HEK293 (cell line): ENCODE results near the gene SNORC.
A peak's percentile ranks its signal among the peaks of the same experiment; 100 is the strongest.

Experiments used
- CTCF ChIA-PET: fragments of 350-600 bp; formaldehyde crosslinking; extraction: SDS; loops from one replicate; lab custom pipeline; 2021; ENCODE audit warnings: antibody characterized with exemption; lab: Yijun Ruan, JAX
- POLR2A ChIA-PET: fragments of 300-600 bp; formaldehyde crosslinking; extraction: SDS; loops from one replicate; lab custom pipeline; 2020; ENCODE audit warnings: antibody characterized with exemption, inconsistent platforms; lab: Yijun Ruan, JAX
- H3K27ac ChIP-seq: fragments of 200-500 bp; sonication (Bioruptor generic); 2 replicates; pipeline ENCODE4 v1.5.1; 2014; ENCODE audit warnings: low read depth, low read length, control low read depth, inconsistent platforms; ENCODE audit errors: extremely low read depth
- H3K36me3 ChIP-seq, 2 experiments: fragments of 200-500 bp in 1 of 2; sonication (Bioruptor generic) in 1 of 2; 1 replicate in 1 of 2; 2 replicates in 1 of 2; pipeline ENCODE4 v1.5.1; 2014 to 2017; ENCODE audit warnings: inconsistent platforms in 2 of 2, low read length in 2 of 2; ENCODE audit not compliant: control insufficient read depth in 2 of 2, insufficient read depth in 1 of 2
- H3K4me1 ChIP-seq: fragments of 200-500 bp; sonication (Bioruptor generic); 2 replicates; pipeline ENCODE4 v1.5.1; 2014; ENCODE audit warnings: mild to moderate bottlenecking, low read length, inconsistent platforms; ENCODE audit not compliant: control insufficient read depth, insufficient read depth
- H3K4me3 ChIP-seq: 2 replicates; pipeline ENCODE4 v1.5.1; 2011; ENCODE audit warnings: low read depth, mild to moderate bottlenecking, control low read depth, low read length, moderate library complexity
- H3K9me3 ChIP-seq: fragments of 200-500 bp; sonication (Bioruptor generic); 2 replicates; pipeline ENCODE4 v1.5.1; 2014; ENCODE audit warnings: low read depth, low read length, inconsistent platforms; ENCODE audit not compliant: control insufficient read depth, insufficient read depth
- EGR2 ChIP-seq: fragments of 450-650 bp; formaldehyde crosslinking; IDR thresholded peaks from 2 replicates; pipeline ENCODE4 v1.5.1; 2016; ENCODE audit warnings: low read depth, missing biosample characterization, missing genetic modification characterization
- FEZF1 ChIP-seq: fragments of 450-650 bp; formaldehyde crosslinking; IDR thresholded peaks from 2 replicates; pipeline ENCODE4 v1.5.1; 2016; ENCODE audit warnings: missing biosample characterization, missing genetic modification characterization
- KLF1 ChIP-seq: fragments of 450-650 bp; formaldehyde crosslinking; IDR thresholded peaks from 2 replicates; pipeline ENCODE4 v1.5.1; 2016; ENCODE audit warnings: missing biosample characterization, missing genetic modification characterization
- PRDM1 ChIP-seq: fragments of 450-650 bp; formaldehyde crosslinking; IDR thresholded peaks from 2 replicates; pipeline ENCODE4; 2016; ENCODE audit warnings: missing biosample characterization, missing genetic modification characterization
- REPIN1 ChIP-seq: fragments of 450-650 bp; formaldehyde crosslinking; IDR thresholded peaks from 2 replicates; pipeline ENCODE4 v1.5.1; 2017; ENCODE audit warnings: missing biosample characterization, missing genetic modification characterization, low read depth
- SALL2 ChIP-seq: fragments of 450-650 bp; formaldehyde crosslinking; IDR thresholded peaks from 2 replicates; pipeline ENCODE4 v1.5.0; 2017; ENCODE audit warnings: missing biosample characterization, mild to moderate bottlenecking, missing genetic modification characterization, borderline replicate concordance
- TCF7L2 ChIP-seq: IDR thresholded peaks from 2 replicates; pipeline ENCODE4 v1.6.1; 2011; ENCODE audit warnings: low read depth, mild to moderate bottlenecking, inconsistent platforms, low read length, moderate library complexity, borderline replicate concordance
- ZFP37 ChIP-seq: fragments of 450-650 bp; formaldehyde crosslinking; IDR thresholded peaks from 2 replicates; pipeline ENCODE4 v1.5.1; 2016; ENCODE audit warnings: missing biosample characterization, missing genetic modification characterization
- ZNF138 ChIP-seq: fragments of 450-650 bp; formaldehyde crosslinking; IDR thresholded peaks from 2 replicates; pipeline ENCODE4 v1.5.1; 2016; ENCODE audit warnings: missing biosample characterization, missing genetic modification characterization, borderline replicate concordance
- ZNF157 ChIP-seq: fragments of 450-650 bp; formaldehyde crosslinking; IDR thresholded peaks from 2 replicates; pipeline ENCODE4 v1.5.1; 2016; ENCODE audit warnings: missing biosample characterization, missing genetic modification characterization
- ZNF239 ChIP-seq: fragments of 450-650 bp; formaldehyde crosslinking; IDR thresholded peaks from 2 replicates; pipeline ENCODE4 v1.5.1; 2016; ENCODE audit warnings: missing biosample characterization, missing genetic modification characterization
- ZNF302 ChIP-seq: fragments of 450-650 bp; formaldehyde crosslinking; IDR thresholded peaks from 2 replicates; pipeline ENCODE4 v1.5.1; 2016; ENCODE audit warnings: missing biosample characterization, missing genetic modification characterization, low read depth
- ZNF341 ChIP-seq: fragments of 450-650 bp; formaldehyde crosslinking; IDR thresholded peaks from 2 replicates; pipeline ENCODE4; 2016; ENCODE audit warnings: low read depth, missing biosample characterization, missing genetic modification characterization
- ZNF354C ChIP-seq: fragments of 450-650 bp; formaldehyde crosslinking; IDR thresholded peaks from 2 replicates; pipeline ENCODE4 v1.5.1; 2016; ENCODE audit warnings: missing biosample characterization, missing genetic modification characterization, low read depth, borderline replicate concordance
- ZNF521 ChIP-seq: fragments of 450-650 bp; formaldehyde crosslinking; IDR thresholded peaks from 2 replicates; pipeline ENCODE4 v1.5.1; 2017; ENCODE audit warnings: missing biosample characterization, mild to moderate bottlenecking, missing genetic modification characterization
- ZNF530 ChIP-seq: fragments of 450-650 bp; formaldehyde crosslinking; IDR thresholded peaks from 2 replicates; pipeline ENCODE4 v1.5.1; 2016; ENCODE audit warnings: low read depth, missing biosample characterization, missing genetic modification characterization
- ZNF600 ChIP-seq: fragments of 450-650 bp; formaldehyde crosslinking; IDR thresholded peaks from 2 replicates; pipeline ENCODE4 v1.5.1; 2016; ENCODE audit warnings: missing biosample characterization, missing genetic modification characterization
- ZNF658 ChIP-seq: fragments of 450-650 bp; formaldehyde crosslinking; IDR thresholded peaks from 2 replicates; pipeline ENCODE4; 2016; ENCODE audit warnings: missing biosample characterization, missing genetic modification characterization
- ZNF777 ChIP-seq: fragments of 450-650 bp; formaldehyde crosslinking; IDR thresholded peaks from 2 replicates; pipeline ENCODE4 v1.5.1; 2017; ENCODE audit warnings: missing biosample characterization, missing genetic modification characterization, borderline replicate concordance
- ZNF843 ChIP-seq: fragments of 450-650 bp; formaldehyde crosslinking; IDR thresholded peaks from 2 replicates; pipeline ENCODE4 v1.5.1; 2016; ENCODE audit warnings: missing biosample characterization, missing genetic modification characterization
- TF ChIP-seq, protein P1 (sequence below): fragments of 450-650 bp; formaldehyde crosslinking; IDR thresholded peaks from 2 replicates; pipeline ENCODE4 v1.5.1; 2017; ENCODE audit warnings: missing biosample characterization, missing genetic modification characterization
- TF ChIP-seq, protein P2 (sequence below): fragments of 450-650 bp; formaldehyde crosslinking; IDR thresholded peaks from 2 replicates; pipeline ENCODE4; 2016; ENCODE audit warnings: missing biosample characterization, missing genetic modification characterization
- TF ChIP-seq, protein P3 (sequence below): fragments of 450-650 bp; formaldehyde crosslinking; IDR thresholded peaks from 2 replicates; pipeline ENCODE4 v1.5.1; 2016; ENCODE audit warnings: missing biosample characterization, missing genetic modification characterization
- TF ChIP-seq, protein P4 (sequence below): fragments of 450-650 bp; formaldehyde crosslinking; IDR thresholded peaks from 2 replicates; pipeline ENCODE4 v1.5.1; 2016; ENCODE audit warnings: missing biosample characterization, missing genetic modification characterization
- TF ChIP-seq, protein P5 (sequence below): IDR thresholded peaks from 2 replicates; pipeline ENCODE4 v1.6.1; 2011; ENCODE audit warnings: mild to moderate bottlenecking, low read depth, low read length, borderline replicate concordance

Gene SNORC

DNA sequence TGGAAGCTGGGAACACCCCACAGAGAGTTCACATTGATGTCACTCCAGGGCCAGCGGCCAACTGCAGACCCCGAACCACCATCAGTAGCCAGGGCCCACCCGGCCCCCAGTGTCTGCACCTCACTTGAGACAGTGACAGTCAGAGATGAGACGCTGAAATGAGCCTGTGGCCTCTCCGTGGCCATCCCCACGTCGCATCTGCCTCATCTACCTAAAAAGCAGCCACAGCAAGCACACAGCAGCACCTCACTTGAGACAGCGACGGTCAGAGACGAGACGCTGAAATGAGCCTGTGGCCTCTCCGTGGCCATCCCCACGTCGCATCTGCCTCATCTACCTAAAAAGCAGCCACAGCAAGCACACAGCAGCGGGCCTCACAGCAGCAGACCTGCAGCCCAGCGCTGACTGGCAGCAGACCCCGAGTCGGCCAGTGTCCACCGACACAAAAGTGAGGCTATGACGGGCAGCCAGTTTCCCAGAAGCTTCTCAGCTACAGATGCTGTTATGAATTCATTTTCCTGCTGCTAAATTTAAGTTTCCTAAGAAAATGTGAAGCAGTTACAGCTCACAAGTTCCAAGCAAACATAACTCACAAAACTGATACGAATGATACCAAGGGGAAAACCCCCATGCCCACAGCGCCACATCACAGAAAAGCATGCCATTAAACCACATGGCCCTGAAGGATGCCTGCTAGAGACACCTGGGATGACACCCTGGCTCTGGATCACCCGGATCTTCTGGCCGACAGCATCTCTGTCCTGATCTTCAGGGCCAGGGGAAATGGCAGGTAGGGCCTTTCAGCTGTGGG lies 27.7 kb downstream of the SNORC start:
- TF ChIP-seq ZNF521 (tag by site-specific recombination) (no peak), ZNF138 (tag by site-specific recombination) (no peak), ZFP37 (tag by site-specific recombination) (no peak), REPIN1 (tag by site-specific recombination) (no peak), ZNF777 (tag by site-specific recombination) (no peak), ZNF302 (tag by site-specific recombination) (no peak), TCF7L2 (no peak), ZNF239 (no peak), ZNF341 (tag by site-specific recombination) (no peak), EGR2 (no peak), ZNF157 (tag by site-specific recombination) (no peak), ZNF600 (tag by site-specific recombination) (no peak)
- TF ChIP-seq, protein P1, sequence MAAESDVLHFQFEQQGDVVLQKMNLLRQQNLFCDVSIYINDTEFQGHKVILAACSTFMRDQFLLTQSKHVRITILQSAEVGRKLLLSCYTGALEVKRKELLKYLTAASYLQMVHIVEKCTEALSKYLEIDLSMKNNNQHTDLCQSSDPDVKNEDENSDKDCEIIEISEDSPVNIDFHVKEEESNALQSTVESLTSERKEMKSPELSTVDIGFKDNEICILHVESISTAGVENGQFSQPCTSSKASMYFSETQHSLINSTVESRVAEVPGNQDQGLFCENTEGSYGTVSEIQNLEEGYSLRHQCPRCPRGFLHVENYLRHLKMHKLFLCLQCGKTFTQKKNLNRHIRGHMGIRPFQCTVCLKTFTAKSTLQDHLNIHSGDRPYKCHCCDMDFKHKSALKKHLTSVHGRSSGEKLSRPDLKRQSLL (tag by site-specific recombination), result no peak
- TF ChIP-seq, protein P2, sequence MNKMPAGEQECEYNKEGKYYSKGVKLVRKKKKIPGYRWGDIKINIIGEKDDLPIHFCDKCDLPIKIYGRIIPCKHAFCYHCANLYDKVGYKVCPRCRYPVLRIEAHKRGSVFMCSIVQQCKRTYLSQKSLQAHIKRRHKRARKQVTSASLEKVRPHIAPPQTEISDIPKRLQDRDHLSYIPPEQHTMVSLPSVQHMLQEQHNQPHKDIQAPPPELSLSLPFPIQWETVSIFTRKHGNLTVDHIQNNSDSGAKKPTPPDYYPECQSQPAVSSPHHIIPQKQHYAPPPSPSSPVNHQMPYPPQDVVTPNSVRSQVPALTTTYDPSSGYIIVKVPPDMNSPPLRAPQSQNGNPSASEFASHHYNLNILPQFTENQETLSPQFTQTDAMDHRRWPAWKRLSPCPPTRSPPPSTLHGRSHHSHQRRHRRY, result no peak
- ChIA-PET CTCF (interaction anchor here (0.6 to 0.9 kb wide), 3 partner anchors 44 to 440 kb away, joined by 3 to 4 read pairs (median 4); no protein-coding TSS in a partner anchor), POLR2A (no interaction called here)
- Histone ChIP-seq H3K27ac (no peak overlapping the region), H3K4me1 (no peaks in the 10 kb centered on the region), H3K4me3 (no peak overlapping the region), H3K9me3 (no peaks in the 10 kb centered on the region), H3K36me3 (peaks cover 0 to 6% of the 10 kb centered on the region in 2 experiments; a peak in 1 of 3 replicates)

DNA sequence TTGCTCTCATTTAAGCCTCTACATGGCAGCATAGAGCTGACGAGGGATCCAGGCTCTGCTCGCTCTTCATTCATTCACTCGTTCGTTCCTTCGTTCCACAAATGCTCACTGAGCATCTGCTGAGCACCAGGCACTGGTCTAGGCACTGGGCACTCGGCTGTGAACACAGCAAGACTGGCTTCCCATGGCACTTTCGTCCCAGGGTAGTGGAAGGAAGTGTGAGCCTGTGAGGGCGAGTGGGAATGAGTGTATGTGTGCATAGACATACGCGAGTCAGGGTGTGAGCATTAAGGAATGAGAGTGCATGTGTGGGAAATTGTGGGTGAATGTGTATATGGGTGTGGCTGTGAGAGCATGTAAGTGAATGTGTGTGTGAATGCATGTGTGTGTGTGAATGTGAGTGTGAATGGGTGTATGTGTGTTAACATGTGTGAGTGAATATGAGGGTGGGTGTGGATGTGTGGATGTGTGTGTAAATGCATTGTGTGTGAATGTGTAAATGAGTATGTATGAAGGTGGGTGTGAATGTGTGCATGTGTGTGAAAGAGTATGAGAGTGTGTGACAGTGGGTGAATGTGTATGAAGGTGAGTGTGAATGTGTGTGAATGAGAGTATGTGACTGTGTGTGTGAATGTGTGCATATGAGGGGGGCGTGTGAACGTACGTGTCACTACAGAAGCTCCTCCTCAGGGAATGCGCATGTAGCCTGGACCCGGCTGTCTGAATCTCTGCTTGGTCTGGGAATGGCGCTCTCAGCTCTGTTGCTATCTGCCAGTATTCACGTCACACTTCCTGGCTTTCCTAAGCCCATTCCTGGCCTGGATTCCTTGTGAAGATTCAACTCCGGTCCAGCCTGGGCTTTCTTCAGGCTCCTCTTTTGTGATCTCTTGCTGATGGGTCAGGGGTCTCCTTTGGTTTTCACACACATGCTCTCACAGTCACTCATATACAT lies 28.8 kb downstream of the SNORC start:
- no peaks in the 10 kb centered on the region for H3K4me1 ChIP-seq
- no peaks in the 10 kb centered on the region for H3K9me3 ChIP-seq
- H3K36me3 ChIP-seq, result peaks cover 0 to 6% of the 10 kb centered on the region in 2 experiments; a peak in 1 of 3 replicates
- H3K27ac ChIP-seq, result no peak overlapping the region
- no peak overlapping the region for H3K4me3 ChIP-seq
- ChIA-PET CTCF (no interaction called here), POLR2A (no interaction called here)
- TF ChIP-seq SALL2 (tag by site-specific recombination), result no peak
- TF ChIP-seq ZNF530 (tag by site-specific recombination), result no peak
- TF ChIP-seq, protein P3, sequence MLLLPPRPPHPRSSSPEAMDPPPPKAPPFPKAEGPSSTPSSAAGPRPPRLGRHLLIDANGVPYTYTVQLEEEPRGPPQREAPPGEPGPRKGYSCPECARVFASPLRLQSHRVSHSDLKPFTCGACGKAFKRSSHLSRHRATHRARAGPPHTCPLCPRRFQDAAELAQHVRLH, result no peak
- TF ChIP-seq, protein P4, sequence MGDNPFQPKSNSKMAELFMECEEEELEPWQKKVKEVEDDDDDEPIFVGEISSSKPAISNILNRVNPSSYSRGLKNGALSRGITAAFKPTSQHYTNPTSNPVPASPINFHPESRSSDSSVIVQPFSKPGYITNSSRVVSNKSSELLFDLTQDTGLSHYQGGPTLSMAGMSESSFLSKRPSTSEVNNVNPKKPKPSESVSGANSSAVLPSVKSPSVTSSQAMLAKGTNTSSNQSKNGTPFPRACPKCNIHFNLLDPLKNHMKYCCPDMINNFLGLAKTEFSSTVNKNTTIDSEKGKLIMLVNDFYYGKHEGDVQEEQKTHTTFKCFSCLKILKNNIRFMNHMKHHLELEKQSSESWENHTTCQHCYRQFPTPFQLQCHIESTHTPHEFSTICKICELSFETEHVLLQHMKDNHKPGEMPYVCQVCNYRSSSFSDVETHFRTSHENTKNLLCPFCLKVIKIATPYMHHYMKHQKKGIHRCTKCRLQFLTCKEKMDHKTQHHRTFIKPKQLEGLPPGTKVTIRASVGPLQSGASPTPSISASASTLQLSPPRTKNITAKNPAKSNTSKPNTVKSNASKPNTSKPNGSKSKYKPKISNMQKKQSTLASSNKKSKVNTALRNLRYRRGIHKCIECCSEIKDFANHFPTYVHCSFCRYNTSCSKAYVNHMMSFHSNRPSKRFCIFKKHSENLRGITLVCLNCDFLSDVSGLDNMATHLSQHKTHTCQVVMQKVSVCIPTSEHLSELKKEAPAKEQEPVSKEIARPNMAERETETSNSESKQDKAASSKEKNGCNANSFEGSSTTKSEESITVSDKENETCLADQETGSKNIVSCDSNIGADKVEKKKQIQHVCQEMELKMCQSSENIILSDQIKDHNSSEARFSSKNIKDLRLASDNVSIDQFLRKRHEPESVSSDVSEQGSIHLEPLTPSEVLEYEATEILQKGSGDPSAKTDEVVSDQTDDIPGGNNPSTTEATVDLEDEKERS (tag by site-specific recombination), result no peak
- TF ChIP-seq ZNF354C (tag by site-specific recombination), result no peak
- no peak for TF ChIP-seq ZNF658 (tag by site-specific recombination)
- no peak for TF ChIP-seq FEZF1 (tag by site-specific recombination)
- TF ChIP-seq PRDM1 (tag by site-specific recombination), result peak; percentile 93
- TF ChIP-seq, protein P5, sequence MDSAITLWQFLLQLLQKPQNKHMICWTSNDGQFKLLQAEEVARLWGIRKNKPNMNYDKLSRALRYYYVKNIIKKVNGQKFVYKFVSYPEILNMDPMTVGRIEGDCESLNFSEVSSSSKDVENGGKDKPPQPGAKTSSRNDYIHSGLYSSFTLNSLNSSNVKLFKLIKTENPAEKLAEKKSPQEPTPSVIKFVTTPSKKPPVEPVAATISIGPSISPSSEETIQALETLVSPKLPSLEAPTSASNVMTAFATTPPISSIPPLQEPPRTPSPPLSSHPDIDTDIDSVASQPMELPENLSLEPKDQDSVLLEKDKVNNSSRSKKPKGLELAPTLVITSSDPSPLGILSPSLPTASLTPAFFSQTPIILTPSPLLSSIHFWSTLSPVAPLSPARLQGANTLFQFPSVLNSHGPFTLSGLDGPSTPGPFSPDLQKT, result no peak
- no peak for TF ChIP-seq ZNF843 (tag by site-specific recombination)
- no peak for TF ChIP-seq KLF1 (tag by site-specific recombination)
